KOPT-K1 (cell line): Measurements from ENCODE around the gene RPL29.
"Not testable (repeated sequence)": the region's sequence is repeated elsewhere in the genome, so short reads cannot be mapped to it uniquely, and the experiment has no call there.

Experiments
- H3K27ac ChIP-seq: fragments of 200-600 bp; sonication (generic); 2 replicates; pipeline ENCODE4 v1.5.1; 2016; ENCODE audit warnings: antibody characterized with exemption, mild to moderate bottlenecking, low read depth, low read length; ENCODE audit not compliant: poor library complexity, severe bottlenecking
- H3K36me3 ChIP-seq: fragments of 200-600 bp; sonication (generic); 2 replicates; pipeline ENCODE4 v1.5.1; 2017; ENCODE audit warnings: antibody characterized with exemption, mild to moderate bottlenecking, low read length, moderate library complexity; ENCODE audit not compliant: insufficient read depth
- H3K9me3 ChIP-seq: fragments of 200-600 bp; sonication (generic); 2 replicates; pipeline ENCODE4 v1.5.1; 2017; ENCODE audit warnings: antibody characterized with exemption, low read length, mild to moderate bottlenecking; ENCODE audit not compliant: insufficient read depth, poor library complexity, severe bottlenecking

Gene RPL29

GRCh38 chr3:52004163-52004787 lies 8.6 kb upstream of the RPL29 start:
- Histone ChIP-seq H3K27ac (no peak overlapping the region), H3K9me3 (no peaks in the 10 kb centered on the region), H3K36me3 (no peaks in the 10 kb centered on the region)

GRCh38 chr3:52002748-52003147 lies 7.1 kb upstream of the RPL29 start:
- no peak overlapping the region for H3K27ac ChIP-seq
- no peaks in the 10 kb centered on the region for H3K9me3 ChIP-seq
- no peaks in the 10 kb centered on the region for H3K36me3 ChIP-seq

- no peaks in the 10 kb centered on the region for H3K9me3 ChIP-seq
- no peaks in the 10 kb centered on the region for H3K36me3 ChIP-seq
- no peak overlapping the region for H3K27ac ChIP-seq
These were observed 5.8 kb upstream of the RPL29 start for GRCh38 chr3:52001443-52001974.

GRCh38 chr3:51999846-52000245 lies 4.2 kb upstream of the RPL29 start:
- H3K27ac ChIP-seq = no peak overlapping the region
- H3K9me3 ChIP-seq = no peaks in the 10 kb centered on the region

GRCh38 chr3:51998774-51999173 lies 3.1 kb upstream of the RPL29 start:
- H3K36me3 ChIP-seq = peaks cover 19% of the 10 kb centered on the region
- no peaks in the 10 kb centered on the region for H3K9me3 ChIP-seq
- no peak overlapping the region for H3K27ac ChIP-seq

More at GRCh38 chr3:51999846-52000245, 4.2 kb upstream of the RPL29 start:
- H3K36me3 ChIP-seq = peaks cover 9% of the 10 kb centered on the region

- H3K9me3 ChIP-seq = no peaks in the 10 kb centered on the region
- H3K27ac ChIP-seq = no peak overlapping the region
- H3K36me3 ChIP-seq = peaks cover 26% of the 10 kb centered on the region
These were observed 2.4 kb upstream of the RPL29 start for GRCh38 chr3:51997935-51998596.

- peaks cover 35% of the 10 kb centered on the region for H3K36me3 ChIP-seq
- H3K9me3 ChIP-seq = no peaks in the 10 kb centered on the region
- H3K27ac ChIP-seq = no peak overlapping the region
These were observed 1.5 kb upstream of the RPL29 start for GRCh38 chr3:51997172-51997571.

GRCh38 chr3:51994530-51994929 lies 1.2 kb downstream of the RPL29 start:
- Histone ChIP-seq H3K27ac (peak overlapping the region; percentile 88), H3K9me3 (no peaks in the 10 kb centered on the region), H3K36me3 (peaks cover 45% of the 10 kb centered on the region)

- H3K9me3 ChIP-seq, H3K27ac ChIP-seq: not testable (repeated sequence)
- H3K36me3 ChIP-seq = peaks cover 45% of the 10 kb centered on the region
These were observed 2.0 kb downstream of the RPL29 start for GRCh38 chr3:51993657-51994056.

GRCh38 chr3:51992017-51992682 lies 3.5 kb downstream of the RPL29 start:
- H3K27ac ChIP-seq = peak overlapping the region; percentile 4

GRCh38 chr3:51990501-51990971 lies 5.2 kb downstream of the RPL29 start:
- H3K36me3 ChIP-seq = peaks cover 44% of the 10 kb centered on the region
- not testable (repeated sequence) for H3K9me3 ChIP-seq, H3K27ac ChIP-seq

More at GRCh38 chr3:51992017-51992682, 3.5 kb downstream of the RPL29 start:
- no peaks in the 10 kb centered on the region for H3K9me3 ChIP-seq
- peaks cover 45% of the 10 kb centered on the region for H3K36me3 ChIP-seq

- peaks cover 24% of the 10 kb centered on the region for H3K36me3 ChIP-seq
- H3K9me3 ChIP-seq = no peaks in the 10 kb centered on the region
- no peak overlapping the region for H3K27ac ChIP-seq
These were observed 7.2 kb downstream of the RPL29 start for GRCh38 chr3:51988286-51989146.

GRCh38 chr3:51987568-51987967 lies 8.1 kb downstream of the RPL29 start:
- H3K9me3 ChIP-seq = no peaks in the 10 kb centered on the region
- peaks cover 14% of the 10 kb centered on the region for H3K36me3 ChIP-seq
- H3K27ac ChIP-seq = no peak overlapping the region

GRCh38 chr3:51986010-51986947 lies 9.4 kb downstream of the RPL29 start:
- no peaks in the 10 kb centered on the region for H3K9me3 ChIP-seq
- H3K27ac ChIP-seq = no peak overlapping the region
- H3K36me3 ChIP-seq = peaks cover 1% of the 10 kb centered on the region
